ENCODE data around the gene PPM1H. TPM values are rescaled to one million over a fixed set of nuclear protein-coding genes. Genes with fewer than 3 reads are reported as not detected.

PPM1H gene
- polyA plus RNA-seq, 1 of the 3 experiments (the other 2 are of a cell fraction), result 0.13 TPM

DNA sequence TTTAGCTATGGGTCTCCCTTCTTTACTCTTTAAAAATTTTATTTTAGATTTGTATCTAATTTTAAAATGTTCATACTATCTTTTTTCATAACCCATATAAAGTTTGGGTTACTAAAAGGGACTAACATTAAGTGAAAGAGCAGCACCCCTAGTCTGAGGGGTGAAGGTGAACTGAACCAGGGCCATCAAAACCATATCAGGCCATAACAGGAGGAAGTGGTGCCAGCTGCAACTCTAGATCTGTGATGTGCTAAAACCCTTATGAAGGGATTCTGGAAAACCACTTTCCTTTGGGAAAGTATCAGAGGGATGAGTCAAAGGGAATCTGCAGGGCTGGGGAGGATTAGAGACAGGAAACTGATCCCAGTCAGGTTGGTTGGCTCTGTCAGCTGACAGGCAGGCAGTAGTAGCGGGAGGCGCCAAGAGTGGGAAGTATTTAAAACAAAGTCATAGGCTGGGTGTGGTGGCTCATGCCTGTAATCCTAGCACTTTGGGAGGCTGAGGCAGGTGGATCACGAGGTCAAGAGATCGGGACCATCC lies 162.5 kb downstream of the PPM1H start:
- Histone ChIP-seq H3K79me2 (ENCODE audit: insufficient read depth) (no peaks in the 10 kb centered on the region), H3K9me3 (no peaks in the 10 kb centered on the region), H3K4me3 (ENCODE audit: low read depth in 2 of 2, low read length in 1 of 2) (no peak overlapping the region), H3K4me2 (no peak overlapping the region), H3K27me3 (ENCODE audit: insufficient read depth) (no peaks in the 10 kb centered on the region), H3K27ac (ENCODE audit: low read depth in 2 of 2, low read length in 1 of 2) (no peak overlapping the region), H3F3A (replicated peaks; ENCODE audit: insufficient read depth) (no peaks in the 10 kb centered on the region), H3K9me2 (no peaks in the 10 kb centered on the region), H2AFZ (ENCODE audit: low read depth) (no peak overlapping the region; the same call in 1 of the 2 replicates), H3K9ac (no peak overlapping the region), H4K20me1 (ENCODE audit: insufficient read depth) (no peaks in the 10 kb centered on the region), H3K4me1 (ENCODE audit: control insufficient read depth in 1 of 2, insufficient read depth in 2 of 2, low read depth in 1 of 2, low read length in 1 of 2) (no peaks in the 10 kb centered on the region), H3K36me3 (replicated peaks in 1 of 2; ENCODE audit: control insufficient read depth in 1 of 2, insufficient read depth in 2 of 2, low read length in 1 of 2) (no peaks in the 10 kb centered on the region)
- TF ChIP-seq MXI1 (IDR thresholded peaks at IDR 0.05; ENCODE audit: low read depth, low read length) (no peak), EZH2phosphoT487 (IDR thresholded peaks at IDR 0.05; ENCODE audit: borderline replicate concordance, low read depth) (no peak)
- TF ChIP-seq, protein P1, sequence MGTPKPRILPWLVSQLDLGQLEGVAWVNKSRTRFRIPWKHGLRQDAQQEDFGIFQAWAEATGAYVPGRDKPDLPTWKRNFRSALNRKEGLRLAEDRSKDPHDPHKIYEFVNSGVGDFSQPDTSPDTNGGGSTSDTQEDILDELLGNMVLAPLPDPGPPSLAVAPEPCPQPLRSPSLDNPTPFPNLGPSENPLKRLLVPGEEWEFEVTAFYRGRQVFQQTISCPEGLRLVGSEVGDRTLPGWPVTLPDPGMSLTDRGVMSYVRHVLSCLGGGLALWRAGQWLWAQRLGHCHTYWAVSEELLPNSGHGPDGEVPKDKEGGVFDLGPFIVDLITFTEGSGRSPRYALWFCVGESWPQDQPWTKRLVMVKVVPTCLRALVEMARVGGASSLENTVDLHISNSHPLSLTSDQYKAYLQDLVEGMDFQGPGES (IDR thresholded peaks at IDR 0.05; ENCODE audit: low read depth, low read length), result no peak
- TF ChIP-seq, protein P2, sequence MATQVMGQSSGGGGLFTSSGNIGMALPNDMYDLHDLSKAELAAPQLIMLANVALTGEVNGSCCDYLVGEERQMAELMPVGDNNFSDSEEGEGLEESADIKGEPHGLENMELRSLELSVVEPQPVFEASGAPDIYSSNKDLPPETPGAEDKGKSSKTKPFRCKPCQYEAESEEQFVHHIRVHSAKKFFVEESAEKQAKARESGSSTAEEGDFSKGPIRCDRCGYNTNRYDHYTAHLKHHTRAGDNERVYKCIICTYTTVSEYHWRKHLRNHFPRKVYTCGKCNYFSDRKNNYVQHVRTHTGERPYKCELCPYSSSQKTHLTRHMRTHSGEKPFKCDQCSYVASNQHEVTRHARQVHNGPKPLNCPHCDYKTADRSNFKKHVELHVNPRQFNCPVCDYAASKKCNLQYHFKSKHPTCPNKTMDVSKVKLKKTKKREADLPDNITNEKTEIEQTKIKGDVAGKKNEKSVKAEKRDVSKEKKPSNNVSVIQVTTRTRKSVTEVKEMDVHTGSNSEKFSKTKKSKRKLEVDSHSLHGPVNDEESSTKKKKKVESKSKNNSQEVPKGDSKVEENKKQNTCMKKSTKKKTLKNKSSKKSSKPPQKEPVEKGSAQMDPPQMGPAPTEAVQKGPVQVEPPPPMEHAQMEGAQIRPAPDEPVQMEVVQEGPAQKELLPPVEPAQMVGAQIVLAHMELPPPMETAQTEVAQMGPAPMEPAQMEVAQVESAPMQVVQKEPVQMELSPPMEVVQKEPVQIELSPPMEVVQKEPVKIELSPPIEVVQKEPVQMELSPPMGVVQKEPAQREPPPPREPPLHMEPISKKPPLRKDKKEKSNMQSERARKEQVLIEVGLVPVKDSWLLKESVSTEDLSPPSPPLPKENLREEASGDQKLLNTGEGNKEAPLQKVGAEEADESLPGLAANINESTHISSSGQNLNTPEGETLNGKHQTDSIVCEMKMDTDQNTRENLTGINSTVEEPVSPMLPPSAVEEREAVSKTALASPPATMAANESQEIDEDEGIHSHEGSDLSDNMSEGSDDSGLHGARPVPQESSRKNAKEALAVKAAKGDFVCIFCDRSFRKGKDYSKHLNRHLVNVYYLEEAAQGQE (IDR thresholded peaks at IDR 0.05; ENCODE audit: low read depth, low read length), result no peak
- TF ChIP-seq, protein P3, sequence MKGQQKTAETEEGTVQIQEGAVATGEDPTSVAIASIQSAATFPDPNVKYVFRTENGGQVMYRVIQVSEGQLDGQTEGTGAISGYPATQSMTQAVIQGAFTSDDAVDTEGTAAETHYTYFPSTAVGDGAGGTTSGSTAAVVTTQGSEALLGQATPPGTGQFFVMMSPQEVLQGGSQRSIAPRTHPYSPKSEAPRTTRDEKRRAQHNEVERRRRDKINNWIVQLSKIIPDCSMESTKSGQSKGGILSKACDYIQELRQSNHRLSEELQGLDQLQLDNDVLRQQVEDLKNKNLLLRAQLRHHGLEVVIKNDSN (IDR thresholded peaks at IDR 0.05; ENCODE audit: borderline replicate concordance, low read depth), result peak; percentile 18; the same call in 1 of the 2 replicates
- TF ChIP-seq, protein P4, sequence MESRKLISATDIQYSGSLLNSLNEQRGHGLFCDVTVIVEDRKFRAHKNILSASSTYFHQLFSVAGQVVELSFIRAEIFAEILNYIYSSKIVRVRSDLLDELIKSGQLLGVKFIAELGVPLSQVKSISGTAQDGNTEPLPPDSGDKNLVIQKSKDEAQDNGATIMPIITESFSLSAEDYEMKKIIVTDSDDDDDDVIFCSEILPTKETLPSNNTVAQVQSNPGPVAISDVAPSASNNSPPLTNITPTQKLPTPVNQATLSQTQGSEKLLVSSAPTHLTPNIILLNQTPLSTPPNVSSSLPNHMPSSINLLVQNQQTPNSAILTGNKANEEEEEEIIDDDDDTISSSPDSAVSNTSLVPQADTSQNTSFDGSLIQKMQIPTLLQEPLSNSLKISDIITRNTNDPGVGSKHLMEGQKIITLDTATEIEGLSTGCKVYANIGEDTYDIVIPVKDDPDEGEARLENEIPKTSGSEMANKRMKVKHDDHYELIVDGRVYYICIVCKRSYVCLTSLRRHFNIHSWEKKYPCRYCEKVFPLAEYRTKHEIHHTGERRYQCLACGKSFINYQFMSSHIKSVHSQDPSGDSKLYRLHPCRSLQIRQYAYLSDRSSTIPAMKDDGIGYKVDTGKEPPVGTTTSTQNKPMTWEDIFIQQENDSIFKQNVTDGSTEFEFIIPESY (IDR thresholded peaks at IDR 0.05; ENCODE audit: borderline replicate concordance, low read depth), result no peak
- TF ChIP-seq, protein P5, sequence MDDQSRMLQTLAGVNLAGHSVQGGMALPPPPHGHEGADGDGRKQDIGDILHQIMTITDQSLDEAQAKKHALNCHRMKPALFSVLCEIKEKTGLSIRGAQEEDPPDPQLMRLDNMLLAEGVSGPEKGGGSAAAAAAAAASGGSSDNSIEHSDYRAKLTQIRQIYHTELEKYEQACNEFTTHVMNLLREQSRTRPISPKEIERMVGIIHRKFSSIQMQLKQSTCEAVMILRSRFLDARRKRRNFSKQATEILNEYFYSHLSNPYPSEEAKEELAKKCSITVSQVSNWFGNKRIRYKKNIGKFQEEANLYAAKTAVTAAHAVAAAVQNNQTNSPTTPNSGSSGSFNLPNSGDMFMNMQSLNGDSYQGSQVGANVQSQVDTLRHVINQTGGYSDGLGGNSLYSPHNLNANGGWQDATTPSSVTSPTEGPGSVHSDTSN (IDR thresholded peaks at IDR 0.05), result 0 out of 2 replicates have a peak, but pooled peaks have one; percentile 11
- POLR2A ChIA-PET, result no interaction called here
- CTCF ChIA-PET, result interaction anchor here (1.6 to 2.9 kb wide), 2 partner anchors 18 to 22 kb away, joined by 3 to 11 read pairs; no protein-coding TSS in a partner anchor
- DNase-seq, result no peak
- 96% methylated on average over 4 of the region's 4 CpGs for WGBS (ENCODE audit: low lambda C conversion rate)
